Stimulated activated CD8-positive, alpha-beta memory T cell treated with anti-CD3 and anti-CD28 coated beads, Interleukin-7, amount 100 ng/mL, for 1 hour (primary cell): ENCODE measurements around the gene TTC39B.
"Not testable (repeated sequence)": the region's sequence is repeated elsewhere in the genome, so short reads cannot be mapped to it uniquely, and the experiment has no call there.

Experiments used
- DNase-seq, 2 donors: peaks; one replicate each; pipeline ENCODE4 v3.0.0-alpha.2; 2020; ENCODE audit warnings: low read depth in 2 of 2

Gene TTC39B

GRCh38 chr9:15268317-15268716, 38.7 kb downstream of the TTC39B start:
- no peak for DNase-seq

- no peak for DNase-seq
Observed at GRCh38 chr9:15264918-15265317, 42.1 kb downstream of the TTC39B start.

GRCh38 chr9:15262581-15262980, 44.4 kb downstream of the TTC39B start:
- no peak for DNase-seq

- no peak for DNase-seq
Observed at GRCh38 chr9:15256426-15256825, 50.6 kb downstream of the TTC39B start.

- DNase-seq = no peak
Observed at GRCh38 chr9:15253786-15254185, 53.2 kb downstream of the TTC39B start.

- DNase-seq = no peak
Observed at GRCh38 chr9:15253197-15253596, 53.8 kb downstream of the TTC39B start.

- no peak for DNase-seq
Observed at GRCh38 chr9:15249981-15250380, 57.0 kb downstream of the TTC39B start.

- no peak for DNase-seq
Observed at GRCh38 chr9:15249042-15249818, 57.8 kb downstream of the TTC39B start.

- no peak for DNase-seq
Observed at GRCh38 chr9:15248621-15249020, 58.4 kb downstream of the TTC39B start.

GRCh38 chr9:15248081-15248480, 58.9 kb downstream of the TTC39B start:
- no peak for DNase-seq

GRCh38 chr9:15246708-15247107, 60.3 kb downstream of the TTC39B start:
- DNase-seq = no peak

- DNase-seq = no peak
Observed at GRCh38 chr9:15246243-15246642, 60.8 kb downstream of the TTC39B start.

- no peak for DNase-seq
Observed at GRCh38 chr9:15244001-15244441, 63.0 kb downstream of the TTC39B start.

- no peak for DNase-seq
Observed at GRCh38 chr9:15243081-15243480, 63.9 kb downstream of the TTC39B start.

- no peak for DNase-seq
Observed at GRCh38 chr9:15240927-15241326, 66.1 kb downstream of the TTC39B start.

- DNase-seq = no peak
Observed at GRCh38 chr9:15239816-15240215, 67.2 kb downstream of the TTC39B start.

GRCh38 chr9:15238646-15239045, 68.4 kb downstream of the TTC39B start:
- DNase-seq = no peak

- no peak for DNase-seq
Observed at GRCh38 chr9:15235658-15236057, 71.4 kb downstream of the TTC39B start.

GRCh38 chr9:15233941-15234490, 73.0 kb downstream of the TTC39B start:
- not testable (repeated sequence) for DNase-seq

- DNase-seq = not testable (repeated sequence)
Observed at GRCh38 chr9:15232706-15233280, 74.2 kb downstream of the TTC39B start.

- no peak for DNase-seq
Observed at GRCh38 chr9:15231788-15232635, 75.0 kb downstream of the TTC39B start.

- DNase-seq = no peak
Observed at GRCh38 chr9:15229409-15229808, 77.6 kb downstream of the TTC39B start.
